Lung (tissue), 12 donors: ENCODE measurements around the gene MINK1. TPM values are rescaled to one million over a fixed set of nuclear protein-coding genes. Genes with fewer than 3 reads are reported as not detected.

Source experiments
- ATAC-seq: fragments of 200-7000 bp; cut with Tn5 transposase; one replicate; pipeline ENCODE4 v1.9.1; 2020; ENCODE audit warnings: moderate number of reproducible peaks; ENCODE audit not compliant: insufficient read depth, low FRiP score
- DNase-seq, 3 donors: peaks; one replicate each; pipeline ENCODE4 v3.0.0-alpha.2; 2013 to 2017
- H3K27ac ChIP-seq, 2 donors: one replicate each; pipeline ENCODE4 v1.5.1; 2013; ENCODE audit warnings: mild to moderate bottlenecking in 2 of 2, moderate library complexity in 2 of 2, control low read depth in 1 of 2, inconsistent platforms in 1 of 2, low read depth in 1 of 2, low read length in 1 of 2
- H3K27me3 ChIP-seq, 3 donors: one replicate each; pipeline ENCODE4 v1.5.1; 2013; ENCODE audit warnings: low read length in 2 of 3; ENCODE audit not compliant: control insufficient read depth in 3 of 3, insufficient read depth in 3 of 3
- H3K36me3 ChIP-seq, 4 donors: one replicate each; pipeline ENCODE4 v1.5.1; 2013; ENCODE audit warnings: low read length in 4 of 4, mild to moderate bottlenecking in 1 of 4, moderate library complexity in 1 of 4; ENCODE audit not compliant: control insufficient read depth in 4 of 4, insufficient read depth in 4 of 4
- H3K4me1 ChIP-seq, 5 donors: one replicate each; pipeline ENCODE4 v1.5.1; 2013; ENCODE audit warnings: low read length in 5 of 5, mild to moderate bottlenecking in 2 of 5, moderate library complexity in 1 of 5; ENCODE audit not compliant: control insufficient read depth in 5 of 5, insufficient read depth in 5 of 5
- H3K4me3 ChIP-seq: one replicate; pipeline ENCODE4 v1.5.1; 2013; ENCODE audit warnings: mild to moderate bottlenecking, control low read depth, moderate library complexity
- H3K9ac ChIP-seq, 2 donors: one replicate each; pipeline ENCODE4 v1.5.1; 2013; ENCODE audit warnings: low read length in 2 of 2, control low read depth in 1 of 2; ENCODE audit not compliant: insufficient read depth in 1 of 2
- H3K9me3 ChIP-seq, 4 donors: one replicate each; pipeline ENCODE4 v1.5.1; 2013; ENCODE audit warnings: low read length in 3 of 4, mild to moderate bottlenecking in 1 of 4, moderate library complexity in 1 of 4; ENCODE audit not compliant: control insufficient read depth in 4 of 4, insufficient read depth in 3 of 4
- CTCF ChIP-seq: IDR thresholded peaks from 2 replicates; pipeline ENCODE4 v1.5.1; 2012; ENCODE audit warnings: mild to moderate bottlenecking; ENCODE audit errors: control extremely low read depth, extremely low read depth
- WGBS, 2 donors: extraction: QIAGEN DNeasy Blood & Tissue Kit; methylation state at CpG; one replicate each; pipeline ENCODE4 v1.1.7; 2013; 5-methylcytosine and 5-hydroxymethylcytosine counted together
- polyA plus RNA-seq, 2 donors: library from polyadenylated mRNA; stranded (reverse); fragments of 200-250 nt; gene quantifications; one replicate each; pipeline ENCODE4 v1.2.1, GENCODE V29; 2013
- total RNA-seq, 2 donors: library from RNA; depleted of rRNA in 1 of 2; stranded (reverse); fragments of >200 nt in 1 of 2; gene quantifications; one replicate each; pipeline ENCODE4 v1.2.1, GENCODE V29; 2014 to 2021
- donor health status: control.
- donor health status: control.
- donor health status: Bipolar disorder and iron deficiency.
- donor health status: healthy.
- donor health status: DM: yes; HTN: yes; CAD: no.

MINK1 gene
- total and polyA plus RNA-seq, 4 donors: 36.5 to 95.4 (median 51.0) TPM

- ATAC-seq: no peak
- Histone ChIP-seq H3K9me3 (peaks cover 0 to 2% (median 0%) of the 10 kb centered on the region in 4 donors), H3K27ac (no peak overlapping the region), H3K4me3 (no peak overlapping the region), H3K27me3 (no peaks in the 10 kb centered on the region), H3K4me1 (peaks cover 0 to 4% (median 0%) of the 10 kb centered on the region in 5 donors), H3K36me3 (peaks cover 0 to 38% (median 32%) of the 10 kb centered on the region in 4 donors), H3K9ac (no peak overlapping the region)
- no peak for DNase-seq
- TF ChIP-seq CTCF: no peak
- 85 to 86% methylated on average over 12 of the region's 12 CpGs for WGBS, 2 donors
Measured at GRCh38 chr17:4818276-4818675, 14.9 kb upstream of the MINK1 start.

GRCh38 chr17:4822835-4823234 lies 10.3 kb upstream of the MINK1 start:
- Histone ChIP-seq H3K4me1 (peaks cover 0 to 4% (median 0%) of the 10 kb centered on the region in 5 donors), H3K4me3 (no peak overlapping the region), H3K27me3 (no peaks in the 10 kb centered on the region), H3K9ac (no peak overlapping the region), H3K36me3 (peaks cover 0 to 16% (median 7%) of the 10 kb centered on the region in 4 donors), H3K9me3 (peaks cover 0 to 2% (median 0%) of the 10 kb centered on the region in 4 donors), H3K27ac (no peak overlapping the region)
- ATAC-seq (no peak), DNase-seq (no peak)
- no peak for TF ChIP-seq CTCF
- 75 to 81% methylated on average over 3 of the region's 3 CpGs for WGBS, 2 donors

GRCh38 chr17:4823373-4824089 lies 9.6 kb upstream of the MINK1 start:
- peaks cover 0 to 4% (median 0%) of the 10 kb centered on the region in 5 donors for H3K4me1 ChIP-seq
- ATAC-seq: no peak
- peaks cover 0 to 2% (median 0%) of the 10 kb centered on the region in 4 donors for H3K9me3 ChIP-seq
- H3K4me3 ChIP-seq: no peak overlapping the region
- no peak for DNase-seq
- no peak for TF ChIP-seq CTCF
- H3K27me3 ChIP-seq: no peaks in the 10 kb centered on the region
- H3K27ac ChIP-seq: no peak overlapping the region
- peaks cover 0 to 12% (median 7%) of the 10 kb centered on the region in 4 donors for H3K36me3 ChIP-seq
- H3K9ac ChIP-seq: no peak overlapping the region
- 71 to 78% methylated on average over 12 of the region's 12 CpGs for WGBS, 2 donors
